EH (cell line): Measurements from ENCODE around the gene CCDC175.
A peak's percentile ranks its signal among the peaks of the same experiment; 100 is the strongest.

Source experiments
- DNase-seq: peaks from one replicate; pipeline ENCODE4 v3.0.0-alpha.2; 2015; ENCODE audit warnings: low read depth

Gene CCDC175

DNA sequence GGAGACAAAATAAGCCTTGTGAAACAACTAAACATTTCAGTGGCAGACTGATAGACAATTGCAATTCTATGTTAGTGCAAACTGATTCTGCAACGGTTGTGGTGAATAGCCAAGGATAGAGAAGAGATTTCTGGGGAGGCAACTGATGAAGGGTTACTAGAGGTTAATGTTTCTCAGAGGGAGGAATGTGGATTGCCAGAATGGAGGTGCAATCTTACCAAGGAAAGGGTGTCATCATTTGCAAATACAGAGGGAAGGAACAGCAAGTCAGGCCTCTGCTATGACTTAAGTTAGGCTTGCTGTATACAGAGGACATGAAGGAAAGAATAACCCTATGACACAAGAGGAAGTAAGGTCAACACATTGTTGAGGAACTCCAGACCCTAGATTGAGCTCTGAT is 35.8 kb downstream of the CCDC175 start:
- DNase-seq: no peak

DNA sequence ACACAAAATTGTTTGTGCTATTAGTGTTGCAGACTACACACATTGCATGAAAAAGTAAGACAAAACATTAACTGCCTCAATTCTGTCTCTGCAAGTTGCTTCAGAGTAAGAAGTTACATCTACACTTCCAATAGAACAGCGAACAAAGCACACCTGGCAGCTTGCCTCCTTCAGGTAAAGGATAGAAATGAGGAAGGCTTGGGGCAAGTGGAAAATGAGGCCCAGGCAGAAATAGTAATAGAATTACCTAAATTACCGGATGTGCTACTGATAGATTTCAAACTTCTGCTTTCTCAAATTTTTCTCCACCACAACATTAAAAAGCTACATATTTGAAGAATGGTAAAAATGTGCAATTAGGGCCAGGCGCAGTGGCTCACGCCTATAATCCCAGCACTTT is 37.7 kb downstream of the CCDC175 start:
- no peak for DNase-seq

DNA sequence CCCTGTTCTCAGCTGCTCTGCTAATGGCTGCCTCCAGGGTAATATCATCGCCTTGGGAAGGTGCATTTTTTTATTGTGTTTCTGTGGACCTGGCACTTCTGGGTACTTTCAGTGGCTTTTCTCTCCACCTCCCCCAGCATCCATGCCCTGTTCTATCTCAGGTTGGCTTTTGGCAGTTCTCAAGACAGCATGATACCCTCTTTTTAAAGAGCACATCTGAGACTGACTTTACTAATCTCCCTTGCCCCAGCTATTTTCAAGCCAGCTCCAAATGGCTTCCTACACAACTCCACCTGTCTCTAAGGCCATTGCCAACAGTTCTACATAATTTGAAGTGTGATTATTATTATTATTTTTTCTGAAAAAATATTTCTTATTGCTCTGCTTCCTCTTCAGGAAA is 39.1 kb downstream of the CCDC175 start:
- no peak for DNase-seq

DNA sequence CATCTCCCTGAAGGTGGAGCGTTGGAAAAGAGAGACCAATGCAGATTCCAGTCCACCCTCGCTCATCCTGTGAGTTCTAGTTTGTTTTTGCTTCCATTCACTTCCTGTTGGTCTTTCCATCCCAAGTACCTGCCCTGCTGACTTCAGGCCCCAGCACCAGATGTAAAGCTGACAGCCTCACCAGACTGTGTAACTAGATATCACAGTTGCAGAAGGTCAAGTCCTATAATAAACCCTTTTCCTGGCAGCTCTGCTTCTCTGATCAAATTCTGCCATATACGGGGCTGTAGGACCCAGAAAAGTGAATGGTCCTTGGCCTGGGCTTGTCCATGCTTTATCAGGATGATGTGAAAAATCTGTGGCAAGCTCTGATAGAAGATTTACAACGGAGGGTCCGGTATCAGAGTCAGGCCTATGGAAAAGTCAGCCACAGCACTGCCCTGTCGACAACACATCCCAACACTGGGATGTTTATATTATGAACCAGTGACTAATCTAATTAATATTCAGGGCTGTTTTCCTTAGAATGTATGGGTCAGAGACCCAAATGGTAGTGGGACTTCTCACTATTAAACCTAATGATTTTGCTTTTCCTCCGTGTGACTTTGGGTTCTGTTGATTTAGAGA is 42.1 kb downstream of the CCDC175 start:
- peak; percentile 13 for DNase-seq

DNA sequence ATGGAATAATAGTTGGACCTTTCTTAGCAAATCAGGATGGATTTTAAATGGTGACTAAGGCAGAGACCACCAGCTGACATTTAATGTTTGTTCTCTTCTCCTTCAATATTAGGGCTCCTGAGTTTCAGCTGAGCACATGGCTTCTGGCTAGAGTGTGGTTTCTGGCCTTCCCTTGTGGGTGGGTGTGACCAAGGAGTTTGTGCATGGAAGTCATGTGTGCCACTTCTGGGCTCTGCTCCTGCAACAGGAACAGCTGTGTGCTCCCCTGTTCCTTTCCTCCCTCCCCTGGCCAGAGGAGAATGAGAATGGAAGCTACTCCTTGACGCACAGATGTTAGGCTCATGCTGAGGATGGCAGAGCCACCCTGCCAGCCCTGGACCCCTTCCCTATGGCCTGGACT is 44.2 kb downstream of the CCDC175 start:
- no peak for DNase-seq

DNA sequence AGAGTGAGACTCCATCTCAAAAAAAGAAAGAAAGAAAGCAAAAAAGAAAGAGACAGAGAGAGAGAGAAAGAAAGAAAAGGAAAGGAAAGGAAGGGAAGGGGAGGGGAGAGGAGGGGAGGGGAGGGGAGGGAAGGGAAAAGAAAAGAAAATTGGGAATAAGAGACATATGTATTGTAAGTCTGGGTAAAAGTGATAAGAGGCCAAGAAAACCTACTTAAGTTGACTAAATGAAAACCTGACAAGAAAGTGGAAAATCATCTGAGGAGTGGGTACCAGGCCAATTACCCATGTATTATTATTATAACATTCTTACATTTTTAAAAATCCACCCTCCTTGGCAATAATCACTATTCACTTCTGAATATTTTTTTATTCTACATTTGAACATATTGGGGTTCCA is 46.3 kb downstream of the CCDC175 start:
- no peak for DNase-seq

DNA sequence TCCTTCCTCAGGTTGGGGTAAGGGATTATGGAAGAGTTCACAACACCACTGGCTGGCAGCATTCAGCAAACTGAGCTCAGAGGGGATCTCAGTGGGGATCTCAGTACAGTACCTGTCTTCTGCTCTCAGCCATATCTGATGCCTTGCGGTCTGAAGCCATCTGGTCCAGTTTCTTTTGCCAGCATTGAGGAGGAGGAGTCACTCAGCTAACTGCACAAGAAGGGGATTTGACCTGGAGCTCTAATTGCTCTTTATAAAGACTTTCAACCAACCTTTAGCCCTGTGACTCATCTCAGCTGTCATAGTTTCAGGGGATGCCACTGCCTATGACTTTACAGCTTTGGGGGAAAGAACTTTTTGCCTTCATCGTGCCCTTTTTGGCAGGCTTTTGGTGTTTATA is 47.4 kb downstream of the CCDC175 start:
- DNase-seq: no peak

DNA sequence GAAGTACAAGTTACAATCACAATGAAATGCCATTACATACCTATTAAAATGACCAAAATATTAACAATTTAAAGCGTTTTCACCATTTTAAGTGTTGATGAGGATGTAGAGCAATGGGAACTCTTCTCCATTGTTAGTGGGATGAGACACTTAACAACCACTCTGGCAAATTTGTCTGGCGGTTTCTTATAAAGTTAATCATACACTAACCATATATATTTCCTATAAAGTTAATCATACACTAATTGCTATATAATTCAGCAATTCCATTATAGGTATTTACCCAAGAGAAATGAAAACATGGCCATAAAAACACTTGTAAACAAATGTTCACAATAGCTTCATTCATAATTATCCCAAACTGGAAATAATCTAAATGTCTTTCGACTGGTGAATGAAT is 56.4 kb downstream of the CCDC175 start:
- DNase-seq: no peak

DNA sequence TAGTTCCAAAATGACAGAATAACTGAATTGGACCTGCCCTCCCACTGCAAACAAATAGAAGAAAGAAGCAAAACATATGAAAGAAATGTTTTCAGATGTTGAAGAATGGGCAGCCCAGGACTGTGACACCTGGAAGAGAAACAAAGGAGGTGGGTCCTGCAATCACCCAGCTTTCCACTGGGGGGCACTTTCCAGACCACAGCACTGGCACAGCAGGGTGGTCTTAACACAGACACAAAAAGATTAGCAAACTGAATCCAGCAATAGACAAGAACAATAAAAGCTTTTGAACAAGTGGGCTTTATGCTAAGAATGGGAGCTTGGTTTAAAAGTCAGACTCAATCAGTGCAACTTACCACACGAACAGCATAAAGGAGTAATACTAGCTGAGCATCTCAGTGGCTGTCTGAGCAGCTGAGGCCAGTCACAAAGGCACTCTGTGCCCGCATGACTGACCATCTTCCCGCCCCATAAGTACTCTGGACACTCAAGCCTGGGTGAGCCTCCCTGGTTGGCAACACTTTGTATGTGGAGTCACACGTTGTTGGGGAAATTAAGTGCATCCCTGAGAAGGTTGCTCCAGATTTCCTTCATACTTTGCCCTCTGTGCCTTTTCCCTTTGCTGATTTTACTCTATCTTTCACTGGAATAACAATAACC is 64.6 kb downstream of the CCDC175 start:
- no peak for DNase-seq

DNA sequence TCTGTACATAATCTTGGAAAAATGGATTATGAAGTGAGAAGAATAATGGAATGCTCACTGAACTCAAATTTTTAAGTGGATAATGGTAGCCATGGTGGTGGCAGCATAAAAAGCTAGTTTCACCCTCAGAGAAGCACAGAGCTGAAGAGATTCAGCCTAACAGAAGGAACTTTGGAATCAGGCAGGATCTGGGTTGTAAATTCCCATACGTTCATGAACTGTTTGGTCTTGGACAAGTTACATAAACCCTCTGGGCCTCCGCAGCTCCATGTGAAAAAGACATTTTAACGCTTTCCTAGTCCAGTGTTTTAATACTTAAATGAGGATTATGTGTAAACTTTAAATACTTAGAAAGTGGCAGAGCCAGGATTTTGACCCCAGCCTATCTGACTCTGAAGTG is 65.6 kb downstream of the CCDC175 start:
- DNase-seq: no peak

DNA sequence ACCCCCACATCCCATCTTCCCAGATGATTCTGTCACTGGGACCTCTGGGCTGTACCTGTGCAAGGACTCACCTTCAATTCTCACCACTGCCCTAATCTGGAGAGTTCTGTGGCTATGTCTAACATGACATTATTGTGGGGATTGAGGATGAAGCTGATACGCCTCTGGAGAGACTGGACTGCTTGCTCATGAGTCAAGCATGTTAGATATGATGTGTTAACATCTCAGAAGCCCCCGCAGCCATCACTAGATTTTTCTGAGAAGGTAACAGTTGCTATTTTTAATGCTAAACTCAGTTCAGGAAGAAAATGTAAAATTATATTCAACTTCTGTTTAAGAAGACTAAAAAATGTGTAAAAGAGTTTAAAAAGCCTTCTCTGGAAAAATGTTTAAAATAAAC is 66.6 kb downstream of the CCDC175 start:
- DNase-seq: no peak

DNA sequence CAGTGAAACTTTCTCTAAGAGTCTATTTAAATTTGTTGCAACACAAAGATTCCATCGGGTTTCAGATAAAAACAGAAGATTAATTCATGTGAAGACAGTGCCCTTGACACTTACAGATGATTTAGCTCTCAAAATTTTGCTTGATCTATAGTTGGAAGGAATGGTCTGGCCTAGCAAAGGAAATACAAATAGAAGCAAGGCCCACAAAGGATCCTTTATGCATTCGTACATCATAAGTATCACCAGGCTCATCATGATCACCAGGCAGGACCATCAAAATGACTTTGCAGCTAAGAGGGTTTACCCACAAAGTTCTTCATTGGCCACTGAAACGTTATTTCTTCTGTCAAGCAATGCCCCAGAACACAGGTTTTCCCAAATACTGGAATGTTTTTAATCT is 67.5 kb downstream of the CCDC175 start:
- DNase-seq: no peak

DNA sequence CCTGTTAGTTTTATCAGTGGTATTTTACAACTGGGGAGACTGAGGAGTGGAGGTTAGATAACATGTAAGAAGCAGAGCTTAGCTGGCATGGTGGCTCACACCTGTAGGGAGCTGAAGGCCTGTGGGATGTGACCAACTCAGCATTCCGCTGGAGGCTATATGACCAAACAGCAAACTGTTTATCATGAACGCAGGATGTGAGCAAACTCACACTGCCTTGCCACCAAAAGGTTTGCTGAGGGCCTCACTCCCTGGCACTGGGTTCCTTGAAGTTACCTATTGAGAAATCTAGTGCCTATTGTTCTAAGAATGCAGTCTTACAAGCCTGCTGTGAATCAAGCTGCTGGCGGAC is 68.9 kb downstream of the CCDC175 start:
- no peak for DNase-seq

DNA sequence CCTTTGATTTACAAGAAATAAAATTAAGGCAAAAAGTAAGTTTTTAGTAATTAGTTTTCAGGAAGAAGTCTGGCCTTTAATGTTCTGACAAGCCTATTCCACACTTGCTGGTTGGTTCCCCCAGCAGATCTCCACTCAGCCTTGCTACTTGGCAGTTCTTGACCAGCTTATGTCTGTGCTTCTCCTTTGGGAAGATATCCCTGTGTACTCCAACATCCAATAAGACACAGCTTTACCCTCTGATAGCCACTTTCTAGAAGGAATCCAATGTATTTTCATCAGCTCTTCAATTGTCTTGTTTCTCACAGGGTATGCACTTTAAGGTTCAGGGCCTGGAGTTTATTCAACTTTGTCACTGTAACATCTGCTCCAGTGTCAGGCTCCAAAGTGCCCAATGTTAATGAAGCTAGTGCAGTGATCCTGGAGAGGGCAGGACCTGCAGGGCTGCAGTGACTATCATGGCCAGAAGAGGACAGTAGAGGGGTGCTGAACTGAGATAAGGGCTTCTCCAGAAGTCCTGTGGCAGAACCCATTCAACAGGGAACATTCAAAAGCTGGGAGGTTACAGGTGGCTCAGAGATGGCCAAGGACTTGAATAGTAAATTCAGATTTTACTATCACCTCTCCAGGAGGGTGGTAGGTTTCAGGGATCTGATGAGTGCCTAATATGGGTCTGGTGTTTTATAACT is 69.4 kb downstream of the CCDC175 start:
- peak; percentile 61 for DNase-seq

DNA sequence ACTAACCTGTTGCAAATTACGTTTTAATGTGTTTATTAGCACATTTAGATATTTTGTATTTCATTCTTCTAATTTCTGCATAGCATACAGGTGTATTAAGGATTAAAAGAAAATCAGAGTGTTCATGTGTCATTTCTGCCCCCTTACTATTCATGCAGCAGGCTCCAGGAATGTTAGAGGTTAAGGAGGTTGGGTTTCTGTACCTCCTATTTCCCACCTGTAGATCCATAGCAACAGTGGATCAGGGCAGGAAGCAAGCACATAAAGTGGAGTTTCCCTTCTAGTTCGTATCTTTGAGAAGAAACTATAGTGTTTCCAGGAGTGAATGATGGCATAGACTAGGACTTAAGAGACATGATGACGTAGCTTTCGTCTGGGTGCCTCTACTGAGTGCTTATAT is 73.4 kb downstream of the CCDC175 start:
- DNase-seq: no peak

DNA sequence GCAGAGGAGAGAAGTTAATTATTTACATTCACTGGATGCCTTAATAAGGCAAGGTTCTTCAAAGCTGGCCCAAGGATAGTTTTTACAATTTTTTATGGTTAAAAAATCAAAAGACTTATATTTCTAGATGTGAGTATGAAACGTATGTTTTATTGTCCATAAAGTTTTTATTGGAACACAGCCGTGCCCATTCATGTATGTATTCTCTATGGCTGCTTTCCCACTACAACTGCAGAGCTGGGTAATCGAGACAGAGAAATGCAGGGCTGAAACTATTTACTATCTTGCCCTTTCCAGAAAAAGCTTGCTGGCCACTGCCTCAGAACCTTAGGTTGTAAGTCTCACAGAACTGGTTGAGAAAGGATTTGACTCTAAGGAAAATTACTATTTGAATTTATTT is 75.9 kb downstream of the CCDC175 start:
- DNase-seq: no peak

DNA sequence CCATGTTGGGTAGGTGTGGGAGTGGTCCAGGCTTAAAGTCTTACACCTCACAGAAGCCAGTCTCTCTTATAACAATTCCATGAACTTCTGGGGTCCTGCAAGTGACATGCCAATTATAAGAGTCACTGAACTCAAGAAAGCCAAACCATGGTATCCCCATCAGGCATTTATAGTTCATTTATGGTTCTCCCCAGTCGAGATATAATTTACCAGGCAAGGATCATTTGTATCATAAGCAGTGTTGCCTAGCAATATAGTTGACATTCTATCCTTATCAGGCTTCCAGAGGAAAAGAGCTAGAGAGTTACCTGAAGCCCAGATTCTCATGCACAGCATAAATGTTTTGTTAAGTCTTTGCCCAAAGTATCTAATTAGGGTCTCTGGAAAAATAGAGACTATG is 84.2 kb downstream of the CCDC175 start:
- no peak for DNase-seq

DNA sequence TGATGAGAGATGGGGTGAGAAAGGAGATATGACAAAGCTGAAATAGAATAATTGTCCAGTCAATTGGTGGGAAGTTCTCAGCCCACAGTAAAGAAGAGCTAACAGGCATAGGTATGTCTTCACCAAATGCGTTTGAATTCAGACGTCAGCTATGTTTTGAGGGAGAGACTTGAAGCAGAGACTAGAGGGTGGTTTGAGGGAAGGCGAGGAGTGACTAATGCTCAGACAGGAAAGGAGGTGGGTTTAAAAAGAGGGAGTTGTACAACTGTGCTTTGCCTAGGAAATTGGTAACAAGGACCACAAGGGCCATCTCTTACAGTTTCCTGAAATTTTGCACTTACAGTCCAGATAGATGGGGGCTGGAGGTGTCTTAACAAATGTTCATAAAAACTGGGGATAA is 85.9 kb downstream of the CCDC175 start:
- no peak for DNase-seq

DNA sequence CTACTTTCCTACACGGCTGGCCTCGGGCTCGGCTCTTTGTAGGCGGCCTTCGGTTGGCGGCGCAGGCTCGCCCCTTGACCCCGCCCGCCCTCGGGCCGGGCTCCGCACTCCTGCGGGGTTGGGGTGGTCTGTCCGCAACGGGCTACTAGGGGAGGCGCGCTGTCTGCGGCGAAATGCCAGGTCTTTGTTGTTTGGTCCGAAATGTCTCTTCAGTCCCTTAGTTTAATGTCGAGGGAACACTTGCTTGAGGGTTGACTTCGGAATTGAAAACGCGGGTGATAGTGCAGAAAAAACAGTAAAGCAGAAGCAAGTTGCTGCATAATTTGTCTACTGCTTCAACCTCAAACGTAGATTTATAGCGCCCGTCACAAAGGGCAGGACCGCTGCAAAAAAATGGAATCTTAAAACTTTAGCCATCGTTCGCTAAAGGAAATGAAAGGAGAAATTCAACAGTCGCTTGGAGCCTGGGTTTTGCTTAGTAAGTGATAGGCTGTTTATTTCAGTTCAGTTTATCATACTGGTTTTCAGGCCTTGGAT is 91.9 kb downstream of the CCDC175 start:
- peak; percentile 51 for DNase-seq

DNA sequence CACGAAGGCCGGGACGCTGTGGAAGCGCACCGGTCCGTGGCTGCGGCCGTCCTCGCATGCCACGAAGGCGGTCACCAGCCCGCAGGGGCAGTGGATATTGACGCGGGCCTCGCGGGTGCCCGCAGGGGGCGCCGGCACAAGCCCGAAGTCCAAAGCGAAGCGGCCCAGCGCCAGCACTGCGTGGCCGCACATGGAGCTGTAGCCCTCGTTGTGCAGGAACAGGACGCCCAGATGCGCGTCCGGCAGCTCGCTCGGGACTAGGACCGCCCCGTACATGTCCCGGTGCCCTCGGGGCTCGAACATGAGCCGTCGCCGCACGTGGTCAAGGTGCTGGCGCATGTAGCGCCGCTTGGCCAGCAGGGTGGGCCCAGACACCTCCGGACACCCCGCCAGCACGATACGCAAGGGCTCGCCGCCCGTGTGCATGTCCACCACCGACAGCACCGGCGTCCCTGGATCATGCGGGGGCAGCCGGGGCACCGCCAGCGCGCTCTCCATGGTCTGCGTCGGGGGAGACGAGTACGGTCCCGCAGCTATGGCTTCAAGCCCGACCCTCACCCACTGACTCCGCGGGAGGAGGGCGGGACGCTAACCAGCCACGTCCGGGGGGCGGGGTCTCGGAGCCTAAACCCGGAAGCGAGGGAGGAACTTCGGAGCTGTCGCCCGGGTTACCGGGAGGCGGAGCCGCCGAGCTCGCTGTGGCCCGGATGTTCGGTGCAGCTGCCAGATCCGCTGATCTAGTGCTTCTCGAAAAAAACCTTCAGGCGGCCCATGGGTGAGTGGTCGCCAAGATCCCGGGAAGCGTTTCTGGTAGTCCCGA is 92.6 kb downstream of the CCDC175 start, which contains the start of the genes JKAMP and L3HYPDH:
Gene JKAMP, plus strand, starts transcription at position 699 of the 820 bp plus-strand sequence. Its CDS starts 73 bp downstream, at position 772.
Gene L3HYPDH, minus strand, starts transcription at position 590 of the 820 bp plus-strand sequence. Its CDS starts 92 bp downstream, at position 498.
- DNase-seq: peak; percentile 96

DNA sequence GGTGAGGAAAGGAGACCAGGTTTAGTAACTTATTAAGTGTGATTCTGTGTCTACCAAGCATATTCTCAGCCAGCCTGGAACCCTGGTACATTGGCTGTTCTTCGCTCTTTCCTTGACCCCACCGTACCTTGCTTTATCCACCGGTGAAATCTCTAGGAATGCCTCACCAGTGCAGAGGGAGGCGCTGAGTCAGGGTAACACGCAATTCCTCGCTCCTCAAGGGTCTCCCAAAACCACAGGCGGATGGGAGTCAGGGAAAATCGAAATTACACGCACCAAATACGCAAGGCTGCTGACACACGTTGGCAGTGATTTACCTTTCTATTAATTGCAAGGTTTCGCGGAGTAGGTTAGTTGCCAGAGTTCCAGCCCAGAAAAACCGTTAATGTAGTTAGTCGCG is 93.2 kb downstream of the CCDC175 start:
- DNase-seq: peak; percentile 70
